ENCODE data around the gene DCTN2. TPM values are rescaled to one million over a fixed set of nuclear protein-coding genes. Genes with fewer than 3 reads are reported as not detected.

The DCTN2 gene
- total RNA-seq, 2 experiments from 2014 or later = 84.3 to 88.2 TPM

GRCh38 chr12:57535764-57536596 is 11.0 kb downstream of the DCTN2 start:
- ChIA-PET CTCF (interaction anchor here (0.8 kb wide), 1 partner anchor 10 kb away, joined by 4 read pairs; no protein-coding TSS in a partner anchor), POLR2A (no interaction called here)

GRCh38 chr12:57534991-57535543 is 11.9 kb downstream of the DCTN2 start:
- POLR2A ChIA-PET = no interaction called here
- CTCF ChIA-PET = interaction anchor here (0.8 kb wide), 1 partner anchor 11 kb away, joined by 4 read pairs; no protein-coding TSS in a partner anchor

- CTCF ChIA-PET = no interaction called here
- POLR2A ChIA-PET = no interaction called here
Observed at GRCh38 chr12:57534250-57534649, 12.7 kb downstream of the DCTN2 start.

GRCh38 chr12:57533108-57533507 is 13.9 kb downstream of the DCTN2 start:
- ChIA-PET CTCF (no interaction called here), POLR2A (no interaction called here)

GRCh38 chr12:57531836-57532235 is 15.2 kb downstream of the DCTN2 start:
- POLR2A ChIA-PET = interaction anchor here (0.9 kb wide), 1 partner anchor 162 kb away, joined by 4 read pairs; the partner anchor contains the start of gene OS9
- CTCF ChIA-PET = interaction anchor here (1.7 kb wide), 1 partner anchor 28 kb away, joined by 3 read pairs; no protein-coding TSS in a partner anchor

- CTCF ChIA-PET = interaction anchor here (0.6 to 1.7 kb wide), 2 partner anchors 26 to 27 kb away, joined by 3 read pairs; no protein-coding TSS in a partner anchor
- POLR2A ChIA-PET = interaction anchor here (0.6 kb wide), 1 partner anchor 1251 kb away, joined by 4 read pairs; no protein-coding TSS in a partner anchor
Observed at GRCh38 chr12:57530396-57531142, 16.4 kb downstream of the DCTN2 start.

GRCh38 chr12:57529831-57530230 is 17.2 kb downstream of the DCTN2 start:
- ChIA-PET CTCF (no interaction called here), POLR2A (no interaction called here)

- POLR2A ChIA-PET = no interaction called here
Observed at GRCh38 chr12:57528831-57529555, 18.0 kb downstream of the DCTN2 start.

GRCh38 chr12:57528176-57528575 is 18.8 kb downstream of the DCTN2 start:
- ChIA-PET CTCF (no interaction called here), POLR2A (no interaction called here)

More at GRCh38 chr12:57528831-57529555, 18.0 kb downstream of the DCTN2 start:
- CTCF ChIA-PET = no interaction called here

- ChIA-PET POLR2A (interaction anchor here (0.6 kb wide), 1 partner anchor 18 kb away, joined by 4 read pairs; no protein-coding TSS in a partner anchor), CTCF (no interaction called here)
Observed at GRCh38 chr12:57527184-57527583, 19.8 kb downstream of the DCTN2 start.

GRCh38 chr12:57526477-57527126 is 20.4 kb downstream of the DCTN2 start:
- CTCF ChIA-PET = no interaction called here
- POLR2A ChIA-PET = interaction anchor here (0.6 kb wide), 1 partner anchor 18 kb away, joined by 4 read pairs; no protein-coding TSS in a partner anchor

GRCh38 chr12:57525615-57526383 is 21.2 kb downstream of the DCTN2 start:
- ChIA-PET POLR2A (no interaction called here), CTCF (no interaction called here)

GRCh38 chr12:57524814-57525614 is 22.0 kb downstream of the DCTN2 start:
- ChIA-PET POLR2A (interaction anchor here (0.8 to 1.0 kb wide), 2 partner anchors 22 to 67 kb away, joined by 3 read pairs; partner anchors contain the start of gene DCTN2), CTCF (interaction anchor here (0.9 to 1.2 kb wide), 2 partner anchors 58 to 133 kb away, joined by 3 read pairs; no protein-coding TSS in a partner anchor)

- ChIA-PET CTCF (interaction anchor here (0.5 to 1.2 kb wide), 3 partner anchors 21 to 134 kb away, joined by 3 read pairs; no protein-coding TSS in a partner anchor), POLR2A (interaction anchor here (0.5 to 1.0 kb wide), 5 partner anchors 23 to 217 kb away, joined by 3 to 4 read pairs (median 3); partner anchors contain the start of gene DCTN2)
Observed at GRCh38 chr12:57523706-57524614, 23.0 kb downstream of the DCTN2 start.

- POLR2A ChIA-PET = interaction anchor here (1.0 kb wide), 1 partner anchor 32 kb away, joined by 3 read pairs; no protein-coding TSS in a partner anchor
- CTCF ChIA-PET = no interaction called here
Observed at GRCh38 chr12:57522887-57523705, 23.9 kb downstream of the DCTN2 start.
